HFFc6 (cell line): ENCODE measurements around the gene ETDA. TPM values are rescaled to one million over a fixed set of nuclear protein-coding genes. Genes with fewer than 3 reads are reported as not detected.
A peak's percentile ranks its signal among the peaks of the same experiment; 100 is the strongest.
"Not testable (repeated sequence)": the region's sequence is repeated elsewhere in the genome, so short reads cannot be mapped to it uniquely, and the experiment has no call there.

Experiments
- DNase-seq: peaks from one replicate; pipeline ENCODE4 v3.0.0-alpha.2; 2018
- H3K27ac Mint-ChIP-seq: 2 replicates; pipeline ENCODE4 v1.8.0; 2020; ENCODE audit warnings: mild to moderate bottlenecking, mixed read lengths
- H3K27me3 Mint-ChIP-seq: 2 replicates; pipeline ENCODE4 v1.8.0; 2021; ENCODE audit warnings: mild to moderate bottlenecking, moderate library complexity, mixed read lengths; ENCODE audit not compliant: insufficient read depth
- H3K36me3 Mint-ChIP-seq: 2 replicates; pipeline ENCODE4 v1.8.0; 2021; ENCODE audit warnings: low read depth, mixed read lengths
- H3K4me1 Mint-ChIP-seq: 2 replicates; pipeline ENCODE4 v1.8.0; 2020; ENCODE audit warnings: low read depth, mixed read lengths
- H3K4me3 Mint-ChIP-seq: 2 replicates; pipeline ENCODE4 v1.8.0; 2020; ENCODE audit warnings: mild to moderate bottlenecking, moderate library complexity, mixed read lengths
- H3K9me3 Mint-ChIP-seq: 2 replicates; pipeline ENCODE4 v1.8.0; 2020; ENCODE audit warnings: mild to moderate bottlenecking, mixed read lengths
- CTCF ChIP-seq: fragments of 200-600 bp; sonication (generic); IDR thresholded peaks from 2 replicates; pipeline ENCODE4 v1.5.0; 2021; ENCODE audit warnings: antibody characterized with exemption, mild to moderate bottlenecking
- long read RNA-seq: library from polyadenylated mRNA; unstranded; transcript quantifications from one replicate; pipeline ENCODE4 v2.0.0, GENCODE V29; 2019
- total RNA-seq, 6 experiments: library from RNA; stranded (reverse); fragmentation: NEBNext Ultra II Directional; extraction: Animal tissue kit (Norgen Biotek cat#: 25700); gene quantifications; 2 replicates in 1 of 6; 3 replicates in 5 of 6; pipeline ENCODE4 v1.2.3, GENCODE V29; 2021

Gene ETDA
- total RNA-seq = not detected
- long read RNA-seq = 0 reads

DNA sequence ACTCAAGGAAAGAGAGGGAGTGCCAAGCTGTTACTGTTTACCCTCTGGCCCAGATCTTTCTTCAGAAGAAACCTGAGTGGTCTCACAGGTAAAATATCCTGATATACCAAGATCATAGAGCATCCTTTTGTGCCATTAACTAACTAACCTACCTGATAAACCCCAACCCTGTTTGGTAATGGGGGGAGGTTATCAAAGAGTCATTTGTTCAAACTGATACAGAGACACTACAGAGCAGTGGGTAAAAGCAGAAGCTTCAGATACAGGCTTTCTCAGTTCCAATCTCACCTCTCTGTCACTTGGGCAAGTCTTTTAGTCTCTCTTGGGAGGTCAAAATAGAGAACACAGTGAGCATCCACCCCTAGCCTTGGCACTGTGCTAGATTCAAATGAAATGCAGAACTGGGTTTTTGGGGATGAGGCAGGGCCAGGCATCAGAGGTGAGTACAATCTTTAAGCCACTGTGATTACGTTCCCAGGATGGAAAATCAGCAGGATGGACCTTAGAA lies at the start of gene ETDA:
ETDA (plus strand) TSS at position 51 of the 508 bp plus-strand sequence. CDS start 1,216 bp downstream, outside the sequence.
- not testable (repeated sequence) for H3K9me3 Mint-ChIP-seq, H3K27me3 Mint-ChIP-seq, H3K36me3 Mint-ChIP-seq, DNase-seq, H3K27ac Mint-ChIP-seq, H3K4me3 Mint-ChIP-seq, H3K4me1 Mint-ChIP-seq

DNA sequence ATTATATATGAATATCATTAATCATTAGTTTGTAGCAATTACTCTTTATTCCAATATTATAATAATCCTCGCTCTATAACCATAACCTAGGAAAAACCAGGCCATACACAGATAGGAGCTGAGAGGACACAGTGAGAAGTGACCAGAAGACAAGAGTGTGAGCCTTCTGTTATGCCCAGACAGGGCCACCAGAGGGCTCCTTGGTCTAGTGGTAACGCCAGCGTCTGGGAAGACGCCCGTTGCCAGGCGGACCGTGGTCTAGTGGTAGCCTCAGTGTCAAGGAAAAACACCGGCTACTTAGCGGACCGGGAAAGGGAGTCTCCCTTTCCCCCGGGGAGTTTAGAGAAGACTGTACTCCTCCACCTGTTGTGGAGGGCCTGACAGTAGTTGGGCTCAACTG lies 45.4 kb upstream of the ETDA start:
- H3K4me1 Mint-ChIP-seq, H3K36me3 Mint-ChIP-seq, H3K9me3 Mint-ChIP-seq, H3K27ac Mint-ChIP-seq, H3K4me3 Mint-ChIP-seq: not testable (repeated sequence)
- DNase-seq = peak; percentile 2
- peaks cover 11% of the 10 kb centered on the region for H3K27me3 Mint-ChIP-seq
- peak; percentile 66 for TF ChIP-seq CTCF

- Mint-ChIP-seq H3K36me3 (no peaks in the 10 kb centered on the region), H3K27ac (no peak overlapping the region), H3K9me3 (no peaks in the 10 kb centered on the region), H3K4me3 (no peak overlapping the region), H3K27me3 (peaks cover 10% of the 10 kb centered on the region), H3K4me1 (peaks cover 5% of the 10 kb centered on the region; the same call in 1 of the 2 replicates)
- no peak for TF ChIP-seq CTCF
- DNase-seq = no peak
Measured at GRCh38 chrX:135213200-135213844, 38.5 kb upstream of the ETDA start.

DNA sequence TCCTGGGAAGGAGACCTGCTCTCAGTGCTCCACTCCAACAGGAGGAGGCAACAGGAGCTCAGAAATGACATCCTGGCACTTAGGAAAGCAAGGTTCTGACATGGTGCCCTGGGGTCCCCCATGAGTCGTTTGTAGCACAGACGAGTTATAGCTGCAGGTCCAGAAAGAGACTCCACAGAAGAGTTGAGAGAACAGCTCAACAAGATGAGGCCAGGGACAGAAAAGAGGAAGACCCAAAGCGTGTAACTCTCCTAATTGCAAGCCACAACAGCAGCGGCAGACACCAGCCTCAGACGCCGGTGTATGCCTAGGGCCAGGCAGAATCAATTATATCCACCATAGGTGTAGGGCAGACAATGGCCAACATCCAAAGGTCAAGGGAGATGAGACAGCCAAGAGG lies 5.9 kb upstream of the ETDA start:
- not testable (repeated sequence) for H3K4me1 Mint-ChIP-seq

DNA sequence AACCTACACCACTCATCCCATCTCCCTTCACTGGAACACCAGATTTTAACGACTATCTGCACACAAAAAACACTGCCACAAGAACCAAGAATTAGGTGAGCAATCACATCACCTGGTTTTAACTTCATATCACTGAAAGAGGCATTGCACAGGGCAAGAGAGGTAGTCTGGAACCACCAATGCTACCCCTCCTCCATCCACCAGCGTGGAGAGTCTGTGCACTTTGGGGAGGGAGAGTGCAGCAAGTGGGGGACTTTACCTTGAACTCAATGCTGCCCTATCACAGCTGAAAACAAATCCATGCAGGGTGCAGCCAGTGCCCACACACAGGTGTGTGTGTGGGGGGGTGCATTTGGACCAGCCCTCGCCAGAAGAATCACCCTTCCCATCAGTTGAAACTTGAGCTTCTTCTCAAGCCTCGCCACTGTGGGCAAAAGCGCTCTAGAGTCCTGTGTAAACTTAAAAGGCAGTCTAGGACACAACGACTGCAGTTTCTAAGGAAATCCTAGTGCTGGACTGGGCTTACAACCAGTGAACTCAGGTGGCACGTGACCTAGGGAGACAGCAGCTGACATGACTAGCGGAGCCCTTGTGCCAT lies 4.3 kb downstream of the ETDA start:
- not testable (repeated sequence) for H3K36me3 Mint-ChIP-seq, H3K27ac Mint-ChIP-seq, H3K4me3 Mint-ChIP-seq, H3K9me3 Mint-ChIP-seq, H3K27me3 Mint-ChIP-seq, DNase-seq, H3K4me1 Mint-ChIP-seq

More for the DNA sequence above, 5.9 kb upstream of the ETDA start:
- not testable (repeated sequence) for H3K4me3 Mint-ChIP-seq, H3K27me3 Mint-ChIP-seq, H3K27ac Mint-ChIP-seq, H3K36me3 Mint-ChIP-seq, DNase-seq, H3K9me3 Mint-ChIP-seq

DNA sequence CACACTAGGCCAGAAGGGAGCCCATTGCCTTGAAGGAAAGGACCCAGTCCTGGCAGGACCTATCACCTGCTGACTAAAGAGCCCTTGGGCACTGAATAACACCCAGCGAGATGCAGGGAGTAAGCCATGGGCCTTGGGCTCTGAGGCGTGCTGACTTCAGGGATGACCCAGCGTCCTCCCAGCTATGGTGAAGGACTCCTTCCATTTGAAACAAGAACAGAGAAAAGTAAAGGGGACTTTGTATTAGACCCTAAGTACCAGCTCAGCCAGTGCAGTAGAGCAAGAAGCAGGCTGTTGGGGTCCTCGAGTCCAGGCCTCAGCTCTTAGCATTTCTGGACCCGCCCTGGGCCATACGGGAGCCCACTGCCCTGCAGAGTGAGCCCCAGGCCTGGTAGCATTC lies 5.1 kb downstream of the ETDA start:
- Mint-ChIP-seq H3K27ac (no peak overlapping the region), H3K27me3 (no peaks in the 10 kb centered on the region; the same call in 1 of the 2 replicates), H3K4me3 (no peak overlapping the region), H3K36me3 (no peaks in the 10 kb centered on the region), H3K4me1 (no peaks in the 10 kb centered on the region), H3K9me3 (no peaks in the 10 kb centered on the region; the same call in 1 of the 2 replicates)
- no peak for TF ChIP-seq CTCF
- DNase-seq = no peak

GRCh38 chrX:135257469-135257868 lies 5.6 kb downstream of the ETDA start:
- H3K27ac Mint-ChIP-seq = no peak overlapping the region
- H3K4me3 Mint-ChIP-seq = no peak overlapping the region
- no peak for TF ChIP-seq CTCF
- peaks cover 2% of the 10 kb centered on the region; the same call in 1 of the 2 replicates for H3K27me3 Mint-ChIP-seq
- H3K9me3 Mint-ChIP-seq = no peaks in the 10 kb centered on the region; the same call in 1 of the 2 replicates
- H3K4me1 Mint-ChIP-seq = no peaks in the 10 kb centered on the region
- DNase-seq = no peak
- H3K36me3 Mint-ChIP-seq = no peaks in the 10 kb centered on the region

DNA sequence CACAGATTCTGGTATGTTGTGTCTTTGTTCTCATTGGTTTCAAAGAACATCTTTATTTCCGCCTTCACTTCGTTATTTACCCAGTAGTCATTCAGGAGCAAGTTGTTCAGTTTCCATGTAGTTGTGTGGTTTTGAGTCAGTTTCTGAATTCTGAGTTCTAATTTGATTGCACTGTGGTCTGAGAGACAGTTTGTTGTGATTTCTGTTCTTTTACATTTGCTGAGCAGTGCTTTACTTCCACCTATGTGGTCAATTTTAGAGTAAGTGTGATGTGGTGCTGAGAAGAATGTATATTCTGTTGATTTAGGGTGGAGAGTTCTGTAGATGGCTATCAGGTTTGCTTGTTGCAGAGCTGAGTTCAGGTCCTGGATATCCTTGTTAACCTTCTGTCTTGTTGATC lies 9.1 kb downstream of the ETDA start:
- H3K27ac Mint-ChIP-seq, H3K9me3 Mint-ChIP-seq, DNase-seq, H3K27me3 Mint-ChIP-seq, H3K4me1 Mint-ChIP-seq, H3K4me3 Mint-ChIP-seq, H3K36me3 Mint-ChIP-seq: not testable (repeated sequence)

DNA sequence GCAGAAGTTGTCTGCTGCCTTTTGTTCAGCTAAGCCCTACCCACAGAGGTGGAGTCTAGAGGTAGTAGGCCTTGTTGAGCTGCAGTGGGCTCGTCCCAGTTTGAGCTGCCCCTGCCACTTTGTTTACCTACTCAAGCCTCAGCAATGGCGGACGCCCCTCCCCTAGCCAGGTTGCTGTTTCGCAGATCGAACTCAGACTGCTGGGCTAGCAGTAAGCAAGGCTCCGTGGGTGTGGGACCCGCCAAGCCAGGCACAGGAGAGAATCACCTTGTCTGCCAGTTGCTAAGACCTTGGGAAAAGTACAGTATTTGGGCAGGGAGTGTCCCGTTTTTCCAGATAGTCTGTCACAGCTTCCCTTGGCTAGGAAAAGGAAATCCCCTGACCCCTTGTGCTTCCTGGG lies 11.5 kb downstream of the ETDA start:
- H3K27me3 Mint-ChIP-seq, H3K9me3 Mint-ChIP-seq, H3K36me3 Mint-ChIP-seq, H3K4me1 Mint-ChIP-seq, H3K27ac Mint-ChIP-seq, DNase-seq, H3K4me3 Mint-ChIP-seq: not testable (repeated sequence)
